NB4 (cell line): ENCODE data around the gene RGS14.

Source experiments
- DNase-seq: peaks from one replicate; pipeline ENCODE4 v3.0.0; 2010; ENCODE audit warnings: low read depth
- H3K4me3 ChIP-seq: one replicate; pipeline ENCODE4 v1.5.1; 2011; ENCODE audit warnings: mild to moderate bottlenecking, low read depth, low read length, moderate library complexity
- MAX ChIP-seq: IDR thresholded peaks from 2 replicates; pipeline ENCODE4 v1.6.1; 2011; ENCODE audit warnings: low read depth, low read length
- MYC ChIP-seq: IDR thresholded peaks from 2 replicates; pipeline ENCODE4 v1.6.1; 2011; ENCODE audit warnings: low read depth, low read length
- POLR2A ChIP-seq: IDR thresholded peaks from 2 replicates; pipeline ENCODE4 v1.6.1; 2011; ENCODE audit warnings: mild to moderate bottlenecking; ENCODE audit not compliant: insufficient read length; ENCODE audit errors: extremely low read depth
- TF ChIP-seq, protein P1 (sequence below): IDR thresholded peaks from one replicate; pipeline ENCODE4 v1.5.1; 2012; ENCODE audit warnings: low read depth, low read length

The RGS14 gene

GRCh38 chr5:177388521-177389052, 30.9 kb downstream of the RGS14 start:
- TF ChIP-seq POLR2A: no peak
- TF ChIP-seq, protein P1, sequence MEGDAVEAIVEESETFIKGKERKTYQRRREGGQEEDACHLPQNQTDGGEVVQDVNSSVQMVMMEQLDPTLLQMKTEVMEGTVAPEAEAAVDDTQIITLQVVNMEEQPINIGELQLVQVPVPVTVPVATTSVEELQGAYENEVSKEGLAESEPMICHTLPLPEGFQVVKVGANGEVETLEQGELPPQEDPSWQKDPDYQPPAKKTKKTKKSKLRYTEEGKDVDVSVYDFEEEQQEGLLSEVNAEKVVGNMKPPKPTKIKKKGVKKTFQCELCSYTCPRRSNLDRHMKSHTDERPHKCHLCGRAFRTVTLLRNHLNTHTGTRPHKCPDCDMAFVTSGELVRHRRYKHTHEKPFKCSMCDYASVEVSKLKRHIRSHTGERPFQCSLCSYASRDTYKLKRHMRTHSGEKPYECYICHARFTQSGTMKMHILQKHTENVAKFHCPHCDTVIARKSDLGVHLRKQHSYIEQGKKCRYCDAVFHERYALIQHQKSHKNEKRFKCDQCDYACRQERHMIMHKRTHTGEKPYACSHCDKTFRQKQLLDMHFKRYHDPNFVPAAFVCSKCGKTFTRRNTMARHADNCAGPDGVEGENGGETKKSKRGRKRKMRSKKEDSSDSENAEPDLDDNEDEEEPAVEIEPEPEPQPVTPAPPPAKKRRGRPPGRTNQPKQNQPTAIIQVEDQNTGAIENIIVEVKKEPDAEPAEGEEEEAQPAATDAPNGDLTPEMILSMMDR: no peak
- TF ChIP-seq MAX: no peak
- no peak for TF ChIP-seq MYC
- H3K4me3 ChIP-seq: no peak overlapping the region
- no peak for DNase-seq

DNA sequence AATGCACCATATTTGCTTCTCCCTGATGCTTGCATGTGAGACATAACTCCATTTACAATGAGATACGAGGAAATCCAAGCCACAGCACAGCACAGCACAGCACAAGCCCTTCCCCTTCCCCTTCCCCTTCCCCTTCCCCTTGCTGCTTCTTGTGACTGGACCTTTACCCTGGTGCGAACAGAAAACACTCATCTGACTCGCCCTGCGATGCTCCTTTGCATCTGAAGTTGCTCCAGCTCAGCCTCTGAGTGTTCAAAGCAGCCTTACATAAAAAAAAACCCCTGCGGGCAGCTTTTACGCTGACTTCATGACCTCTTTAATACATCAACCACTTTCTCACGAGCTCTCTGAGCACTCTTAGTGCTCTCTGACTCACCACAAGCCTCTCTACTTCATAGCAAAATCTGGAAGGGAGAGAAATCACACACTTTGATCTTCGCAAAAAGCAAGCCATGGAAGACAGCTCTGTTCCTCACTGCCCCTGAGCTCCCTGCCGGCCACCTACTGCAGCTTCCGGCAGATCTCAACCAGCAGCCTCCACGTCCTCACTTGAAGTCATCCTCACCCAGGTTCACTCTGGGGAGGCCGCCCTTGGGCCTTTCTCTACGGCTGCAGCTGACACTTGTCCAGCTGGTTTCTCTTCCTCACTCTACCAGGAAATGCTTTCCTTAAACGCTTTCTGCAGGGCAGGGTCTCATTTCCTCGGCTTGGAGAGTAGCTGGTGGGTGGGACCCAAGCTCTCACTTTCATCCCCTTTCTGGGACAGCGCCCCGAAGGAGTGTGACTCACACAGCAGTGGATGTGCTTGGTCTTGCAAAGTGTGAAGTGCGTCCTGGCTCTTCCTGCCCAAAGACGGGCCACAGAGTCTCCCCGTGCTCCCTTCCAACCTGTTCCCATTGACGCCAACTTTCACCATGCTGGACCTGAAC, 31.8 kb downstream of the RGS14 start:
- peak; percentile 50 for DNase-seq
- H3K4me3 ChIP-seq: no peak overlapping the region

GRCh38 chr5:177390363-177391300, 32.9 kb downstream of the RGS14 start:
- peak; percentile 86 for DNase-seq
- H3K4me3 ChIP-seq: no peak overlapping the region
- TF ChIP-seq POLR2A: no peak
- peak; percentile 83 for TF ChIP-seq MYC
- TF ChIP-seq MAX: peak; percentile 96
- TF ChIP-seq, protein P1: peak; percentile 90

More for the DNA sequence above, 31.8 kb downstream of the RGS14 start:
- TF ChIP-seq POLR2A (no peak), MAX (no peak), MYC (no peak)
- TF ChIP-seq, protein P1: no peak

GRCh38 chr5:177392765-177393164, 35.0 kb downstream of the RGS14 start:
- TF ChIP-seq POLR2A (no peak), MYC (no peak), MAX (no peak)
- TF ChIP-seq, protein P1: no peak
- peak; percentile 47 for DNase-seq
- H3K4me3 ChIP-seq: no peak overlapping the region

GRCh38 chr5:177393206-177393765, 35.6 kb downstream of the RGS14 start:
- TF ChIP-seq, protein P1: no peak
- TF ChIP-seq POLR2A (no peak), MYC (no peak), MAX (no peak)
- no peak overlapping the region for H3K4me3 ChIP-seq
- peak; percentile 74 for DNase-seq
